ENCODE results near the gene PTGES. TPM values are rescaled to one million over a fixed set of nuclear protein-coding genes. Genes with fewer than 3 reads are reported as not detected.

The PTGES gene
- total RNA-seq, 1 experiment from 2014 or later: 2.4 TPM

DNA sequence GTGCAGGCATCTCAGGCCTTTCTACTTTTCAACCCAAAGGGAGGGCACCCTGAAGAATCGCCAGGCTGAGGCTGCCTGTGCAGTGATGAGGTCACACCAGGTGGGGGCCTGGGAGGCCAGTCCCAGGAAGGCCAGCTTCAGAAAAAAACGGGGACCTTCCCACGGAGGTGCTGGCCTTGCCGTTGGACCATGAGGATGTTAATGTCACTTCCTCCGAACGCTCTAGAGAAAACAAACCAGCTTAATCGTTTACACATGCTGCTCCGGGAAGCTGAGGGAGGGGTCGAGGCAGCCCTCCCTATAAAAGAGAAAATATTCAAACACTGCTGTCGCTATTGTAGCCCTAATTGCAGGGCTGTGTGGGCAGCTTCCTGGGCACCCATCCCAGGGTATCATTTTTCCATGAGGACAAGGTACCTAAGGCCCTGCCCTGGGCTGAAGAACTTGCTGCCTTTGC is 27.0 kb downstream of the PTGES start:
- WGBS (ENCODE audit: extremely low coverage, insufficient read length, low lambda C conversion rate): no CpG with 5 or more reads among the region's 10 CpGs
- H3K9ac ChIP-seq (ENCODE audit: extremely low read depth, insufficient read length, low read length): no peak overlapping the region
- no peak for TF ChIP-seq CTCF (conservative IDR thresholded peaks at IDR 0.05)
- peaks cover 5 to 17% of the 10 kb centered on the region in 2 experiments for H3K4me1 Mint-ChIP-seq
- H3K18ac ChIP-seq (ENCODE audit: insufficient read length, low read depth, low read length): no peak overlapping the region
- no peak overlapping the region for H2AK5ac ChIP-seq (ENCODE audit: insufficient read length, low read length)
- no peak overlapping the region for H3K14ac ChIP-seq (ENCODE audit: insufficient read depth, low read length)
- H3K23ac ChIP-seq (ENCODE audit: insufficient read length, low read depth, low read length): no peak overlapping the region
- peaks cover 2% of the 10 kb centered on the region; the same call in 1 of the 2 replicates for H3K27me3 Mint-ChIP-seq (ENCODE audit: low read depth)
- DNase-seq: no peak
- no peak overlapping the region for H2BK12ac ChIP-seq (ENCODE audit: insufficient read length, low read depth, low read length)
- H3K79me1 ChIP-seq (ENCODE audit: insufficient read depth, low read depth, low read length, poor library complexity, severe bottlenecking): no peaks in the 10 kb centered on the region
- H3K36me3 Mint-ChIP-seq (ENCODE audit: insufficient read depth in 1 of 3, low read depth in 3 of 3): no peaks in the 10 kb centered on the region
- peaks cover 1% of the 10 kb centered on the region for H4K20me1 ChIP-seq (ENCODE audit: control insufficient read depth, insufficient read depth, insufficient read length)
- H2BK20ac ChIP-seq (ENCODE audit: low read depth, low read length, poor library complexity, severe bottlenecking): no peak overlapping the region
- H4K8ac ChIP-seq (replicated peaks; ENCODE audit: insufficient read length, low read depth, low read length): no peak overlapping the region
- no peaks in the 10 kb centered on the region for H3K9me3 Mint-ChIP-seq
- no peaks in the 10 kb centered on the region for H3K9me3 ChIP-seq (ENCODE audit: control insufficient read depth, low read depth, low read length)
- H3K56ac ChIP-seq (ENCODE audit: insufficient read length, low read depth, low read length): no peak overlapping the region
- H3T11ph ChIP-seq (ENCODE audit: low read length): no peak overlapping the region
- no peak overlapping the region for H3K4ac ChIP-seq (ENCODE audit: low read depth, low read length)
- H4K91ac ChIP-seq (ENCODE audit: insufficient read length, low read depth, low read length): no peak overlapping the region
- no peak overlapping the region for H3K27ac ChIP-seq (ENCODE audit: insufficient read length, low read depth, low read length)
- H3K4me3 Mint-ChIP-seq: no peak overlapping the region
- H2BK15ac ChIP-seq (ENCODE audit: low read depth, low read length): no peak overlapping the region
- no peak overlapping the region for H4K5ac ChIP-seq (ENCODE audit: insufficient read length, low read depth, low read length)
- no peak overlapping the region for H2BK5ac ChIP-seq (ENCODE audit: insufficient read length, low read length)
- H3K27me3 ChIP-seq (ENCODE audit: insufficient read depth, low read length): no peaks in the 10 kb centered on the region
- no peak overlapping the region for H3K4me2 ChIP-seq (ENCODE audit: insufficient read depth, insufficient read length, low read length)
- no peak overlapping the region for H2BK120ac ChIP-seq (ENCODE audit: low read depth, low read length, poor library complexity, severe bottlenecking)
- no peaks in the 10 kb centered on the region for H3K79me2 ChIP-seq (ENCODE audit: insufficient read depth, low read length)
- H2AFZ ChIP-seq (ENCODE audit: low read length): no peak overlapping the region
- no peaks in the 10 kb centered on the region for H3K23me2 ChIP-seq (ENCODE audit: insufficient read length, low read depth, low read length, poor library complexity, severe bottlenecking)
- no peaks in the 10 kb centered on the region for H3K4me1 ChIP-seq (ENCODE audit: insufficient read depth, low read length)
- H3K27ac Mint-ChIP-seq: no peak overlapping the region; a peak in 1 of 7 replicates

Data from H9 (cell line).